BLaER1 treated with 17β-estradiol and CSF1 and Interleukin-3, amounts not matched to agents 10 nM and 100 nM (cell line): ENCODE measurements around the gene TFAP2E.

Source experiments
- H3K27ac ChIP-seq, 11 experiments: shearing (Covaris generic); formaldehyde crosslinking; 2 replicates each; pipeline ENCODE4 v1.8.1; 2022
- H3K27me3 ChIP-seq, 11 experiments: shearing (Covaris generic); formaldehyde crosslinking; 2 replicates each; pipeline ENCODE4 v1.8.1; 2022
- H3K36me3 ChIP-seq, 11 experiments: shearing (Covaris generic); formaldehyde crosslinking; 2 replicates each; pipeline ENCODE4 v1.8.1; 2022
- H3K4me1 ChIP-seq, 10 experiments: shearing (Covaris generic); formaldehyde crosslinking; 2 replicates each; pipeline ENCODE4 v1.8.1; 2022
- H3K4me2 ChIP-seq, 11 experiments: shearing (Covaris generic); formaldehyde crosslinking; 2 replicates each; pipeline ENCODE4 v1.8.1; 2022
- H3K4me3 ChIP-seq, 10 experiments: shearing (Covaris generic); formaldehyde crosslinking; 2 replicates each; pipeline ENCODE4 v1.8.1; 2022
- H3K9ac ChIP-seq, 11 experiments: shearing (Covaris generic); formaldehyde crosslinking; 2 replicates each; pipeline ENCODE4 v1.8.1; 2022
- H3K9me3 ChIP-seq, 11 experiments: shearing (Covaris generic); formaldehyde crosslinking; replicated peaks in 1 of 11; 2 replicates each; pipeline ENCODE4 v1.8.1; 2022
- H4K20me1 ChIP-seq, 11 experiments: shearing (Covaris generic); formaldehyde crosslinking; 2 replicates each; pipeline ENCODE4 v1.8.1; 2022
- Cebpa-rat ChIP-seq, 11 experiments: shearing (Covaris generic); IDR thresholded peaks; 2 replicates each; pipeline ENCODE4 v1.8.1; 2022

TFAP2E gene

DNA sequence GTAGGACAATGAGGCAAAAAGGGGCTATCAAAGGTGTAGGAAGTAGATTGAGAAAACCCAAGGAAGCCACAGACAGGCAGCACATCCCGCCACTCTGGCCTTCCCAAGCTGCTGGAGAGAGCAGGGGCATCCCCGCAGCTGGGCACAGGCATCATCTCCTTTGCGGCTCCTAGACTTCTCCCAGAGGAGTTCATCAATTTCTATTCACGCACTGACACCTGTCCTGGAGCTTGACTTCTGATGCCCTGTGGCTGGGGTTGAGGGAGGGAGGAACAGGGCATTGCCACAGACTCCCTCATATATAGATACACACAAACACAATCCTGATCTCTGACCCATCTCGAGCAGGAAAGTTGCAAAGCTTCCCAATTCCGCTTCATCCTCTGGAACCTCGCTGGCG is 1.9 kb upstream of the TFAP2E start:
- H3K9ac ChIP-seq = no peak overlapping the region
- peaks cover 0 to 72% (median 6%) of the 10 kb centered on the region in 11 experiments; a peak in 10 of 22 replicates for H4K20me1 ChIP-seq
- peaks cover 0 to 30% (median 13%) of the 10 kb centered on the region in 11 experiments; a peak in 13 of 22 replicates for H3K36me3 ChIP-seq
- peaks cover 38 to 59% (median 48%) of the 10 kb centered on the region in 11 experiments for H3K27me3 ChIP-seq
- TF ChIP-seq Cebpa-rat (IDR thresholded peaks at IDR 0.05) = no peak
- peak overlapping the region in 9 of 11 experiments; percentile 32 to 70 (median 54); a peak in 18 of 22 replicates for H3K4me2 ChIP-seq
- H3K4me3 ChIP-seq = no peak overlapping the region
- no peak overlapping the region for H3K27ac ChIP-seq
- peaks cover 0 to 11% (median 0%) of the 10 kb centered on the region in 11 experiments; a peak in 6 of 22 replicates for H3K9me3 ChIP-seq
- H3K4me1 ChIP-seq = peaks cover 36 to 56% (median 46%) of the 10 kb centered on the region in 10 experiments

- no peak for TF ChIP-seq Cebpa-rat (IDR thresholded peaks at IDR 0.05)
Observed at GRCh38 chr1:35572296-35572695, 818 bp upstream of the TFAP2E start.

DNA sequence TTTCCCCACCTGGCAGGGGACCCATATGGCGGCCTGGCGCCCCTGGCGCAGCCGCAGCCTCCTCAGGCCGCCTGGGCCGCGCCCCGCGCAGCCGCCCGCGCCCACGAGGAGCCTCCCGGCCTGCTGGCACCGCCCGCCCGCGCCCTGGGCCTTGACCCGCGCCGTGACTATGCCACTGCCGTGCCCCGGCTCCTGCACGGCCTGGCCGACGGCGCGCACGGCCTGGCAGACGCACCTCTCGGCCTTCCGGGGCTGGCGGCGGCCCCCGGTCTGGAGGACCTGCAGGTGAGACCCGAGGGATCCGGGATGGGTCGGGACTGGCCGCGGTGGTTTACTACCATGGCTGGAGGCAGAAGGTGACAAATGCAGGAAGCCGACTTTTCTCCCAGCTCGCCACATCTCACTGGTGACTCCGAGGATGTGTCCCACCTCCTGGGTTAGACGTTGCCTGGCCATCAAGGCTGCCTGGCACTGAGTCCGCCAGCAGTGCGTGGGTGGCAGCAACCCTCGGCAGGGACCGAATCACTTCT is 1.1 kb downstream of the TFAP2E start:
- Histone ChIP-seq H3K9ac (no peak overlapping the region), H3K4me3 (peak overlapping the region in 2 of 10 experiments; percentile 43 to 49; a peak in 2 of 20 replicates), H4K20me1 (peaks cover 0 to 58% (median 6%) of the 10 kb centered on the region in 11 experiments; a peak in 10 of 22 replicates), H3K4me1 (peaks cover 58 to 82% (median 74%) of the 10 kb centered on the region in 10 experiments), H3K9me3 (peaks cover 0 to 11% (median 0%) of the 10 kb centered on the region in 11 experiments; a peak in 6 of 22 replicates), H3K27me3 (peaks cover 38 to 70% (median 48%) of the 10 kb centered on the region in 11 experiments), H3K36me3 (peaks cover 0 to 15% (median 6%) of the 10 kb centered on the region in 11 experiments; a peak in 6 of 22 replicates), H3K4me2 (peak overlapping the region in 9 of 11 experiments; percentile 80 to 100 (median 97); a peak in 16 of 22 replicates), H3K27ac (0 out of 22 replicates have a peak overlapping the region, but pooled peaks of 1 of the 11 experiments have one; percentile 13)
- TF ChIP-seq Cebpa-rat (IDR thresholded peaks at IDR 0.05) = no peak

More at GRCh38 chr1:35572296-35572695, 818 bp upstream of the TFAP2E start:
- Histone ChIP-seq H3K4me3 (no peak overlapping the region), H3K9ac (peak overlapping the region in 1 of 11 experiments; percentile 10; a peak in 2 of 22 replicates), H3K9me3 (peaks cover 0 to 11% (median 0%) of the 10 kb centered on the region in 11 experiments; a peak in 6 of 22 replicates), H3K4me2 (peak overlapping the region in 6 of 11 experiments; percentile 64 to 98 (median 94); a peak in 6 of 22 replicates), H3K36me3 (peaks cover 0 to 20% (median 8%) of the 10 kb centered on the region in 11 experiments; a peak in 9 of 22 replicates), H3K4me1 (peaks cover 46 to 66% (median 56%) of the 10 kb centered on the region in 10 experiments), H3K27ac (no peak overlapping the region), H3K27me3 (peaks cover 38 to 70% (median 48%) of the 10 kb centered on the region in 11 experiments), H4K20me1 (peaks cover 0 to 72% (median 6%) of the 10 kb centered on the region in 11 experiments; a peak in 10 of 22 replicates)

DNA sequence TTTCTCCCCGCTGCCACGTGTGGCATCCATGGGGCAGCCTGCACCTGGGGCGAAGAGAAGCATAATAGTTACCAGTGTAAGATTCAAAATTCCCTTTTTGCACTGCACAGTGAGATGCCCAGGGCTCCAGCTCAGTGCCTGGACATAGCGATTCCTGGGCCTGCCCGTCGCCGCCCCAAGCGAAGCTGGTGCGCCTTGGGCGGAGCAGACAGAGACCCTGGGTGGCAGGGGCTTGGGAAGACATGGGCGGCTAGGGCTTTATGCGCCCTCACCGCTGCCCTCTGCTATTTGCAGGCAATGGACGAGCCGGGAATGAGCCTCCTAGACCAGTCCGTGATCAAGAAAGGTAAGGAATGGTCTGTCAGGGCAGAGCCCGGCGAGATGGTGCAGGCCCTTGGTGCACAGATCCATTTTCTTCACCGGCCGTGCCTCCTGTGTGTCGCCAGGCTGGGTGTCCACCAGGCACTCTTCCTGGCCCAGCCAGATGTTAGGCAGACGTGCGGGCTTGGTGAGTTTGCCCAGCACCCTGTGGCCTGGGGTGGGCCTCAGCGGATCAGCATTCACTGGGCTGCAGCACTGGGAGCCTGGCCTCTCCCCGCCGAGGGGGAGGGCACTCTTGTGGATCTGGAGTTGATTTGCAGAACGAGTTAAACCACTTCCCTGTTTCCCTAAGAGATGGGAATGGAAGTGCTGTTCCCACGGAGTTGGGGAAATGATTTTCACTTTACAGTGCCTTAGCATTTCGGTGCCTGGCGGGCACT is 1.7 kb downstream of the TFAP2E start:
- no peak for TF ChIP-seq Cebpa-rat (IDR thresholded peaks at IDR 0.05)
- Histone ChIP-seq H3K9ac (peak overlapping the region in 6 of 11 experiments; percentile 44 to 90 (median 85); a peak in 7 of 22 replicates), H3K27ac (peak overlapping the region in 7 of 11 experiments; percentile 90 to 98 (median 95); a peak in 8 of 22 replicates), H4K20me1 (peaks cover 0 to 52% (median 6%) of the 10 kb centered on the region in 11 experiments; a peak in 10 of 22 replicates), H3K4me3 (no peak overlapping the region), H3K9me3 (peaks cover 0 to 11% (median 0%) of the 10 kb centered on the region in 11 experiments; a peak in 6 of 22 replicates), H3K4me1 (peaks cover 65 to 88% (median 80%) of the 10 kb centered on the region in 10 experiments), H3K27me3 (peaks cover 38 to 70% (median 48%) of the 10 kb centered on the region in 11 experiments), H3K36me3 (peaks cover 0 to 15% (median 6%) of the 10 kb centered on the region in 11 experiments; a peak in 6 of 22 replicates), H3K4me2 (peak overlapping the region; percentile 89 to 100 (median 97))

GRCh38 chr1:35575416-35575958 is 2.4 kb downstream of the TFAP2E start:
- peak overlapping the region in 9 of 11 experiments; percentile 90 to 98 (median 94); a peak in 19 of 22 replicates for H3K27ac ChIP-seq
- H3K4me3 ChIP-seq = peak overlapping the region in 8 of 10 experiments; percentile 58 to 78 (median 66); a peak in 9 of 20 replicates
- no peak for TF ChIP-seq Cebpa-rat (IDR thresholded peaks at IDR 0.05)
- peaks cover 71 to 93% (median 86%) of the 10 kb centered on the region in 10 experiments for H3K4me1 ChIP-seq
- peak overlapping the region in 10 of 11 experiments; percentile 82 to 90 (median 86); a peak in 19 of 22 replicates for H3K9ac ChIP-seq
- H3K9me3 ChIP-seq = peaks cover 0 to 11% (median 0%) of the 10 kb centered on the region in 11 experiments; a peak in 6 of 22 replicates
- peak overlapping the region; percentile 89 to 100 (median 97) for H3K4me2 ChIP-seq
- peaks cover 0 to 46% (median 6%) of the 10 kb centered on the region in 11 experiments; a peak in 10 of 22 replicates for H4K20me1 ChIP-seq
- H3K27me3 ChIP-seq = peaks cover 38 to 67% (median 44%) of the 10 kb centered on the region in 11 experiments
- H3K36me3 ChIP-seq = peaks cover 0 to 15% (median 6%) of the 10 kb centered on the region in 11 experiments; a peak in 6 of 22 replicates

DNA sequence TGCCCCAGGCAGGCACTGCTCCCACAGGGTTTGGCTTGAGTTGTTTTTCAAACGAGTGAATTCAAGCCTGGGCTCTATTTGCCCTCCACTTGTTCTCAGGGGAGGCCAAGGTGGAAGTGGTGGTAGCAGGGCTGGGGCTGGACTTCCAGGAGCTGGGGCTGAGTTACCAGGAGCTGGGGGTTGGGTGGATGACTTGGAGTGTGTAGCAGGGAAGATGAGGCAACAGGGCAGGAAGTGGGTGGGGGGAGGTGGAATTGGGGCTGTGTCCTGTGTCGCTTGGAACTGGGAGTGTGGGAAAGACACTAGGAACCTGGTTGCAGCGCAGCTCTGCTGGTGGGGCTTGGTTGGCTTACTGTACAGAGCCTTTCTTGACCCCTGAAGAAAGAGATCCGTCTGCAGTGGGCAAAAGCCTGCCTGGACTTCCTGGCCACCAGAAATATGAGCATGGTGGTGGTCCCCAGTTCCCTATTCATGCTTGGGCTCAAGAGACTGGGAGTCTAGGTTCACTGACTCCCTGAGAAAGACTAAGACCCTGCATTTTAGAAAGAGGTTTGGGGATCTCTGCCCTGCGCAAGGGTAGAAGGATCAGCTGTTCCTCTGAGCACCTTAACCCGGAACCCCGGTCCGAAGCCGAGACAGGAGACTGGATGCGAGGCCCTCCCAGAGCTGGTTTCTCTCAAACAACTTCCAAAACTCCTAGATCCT is 3.1 kb downstream of the TFAP2E start:
- peak in 1 of 11 experiments; percentile 22; a peak in 1 of 22 replicates for TF ChIP-seq Cebpa-rat (IDR thresholded peaks at IDR 0.05)
- H3K9ac ChIP-seq = peak overlapping the region; percentile 82 to 90 (median 86)
- H3K4me3 ChIP-seq = peak overlapping the region; percentile 47 to 78 (median 63)
- H3K4me1 ChIP-seq = peaks cover 66 to 93% (median 84%) of the 10 kb centered on the region in 10 experiments
- peak overlapping the region; percentile 85 to 98 (median 94); a peak in 21 of 22 replicates for H3K27ac ChIP-seq
- H3K9me3 ChIP-seq = peaks cover 0 to 11% (median 0%) of the 10 kb centered on the region in 11 experiments; a peak in 6 of 22 replicates
- H3K36me3 ChIP-seq = peaks cover 0 to 15% (median 6%) of the 10 kb centered on the region in 11 experiments; a peak in 6 of 22 replicates
- H3K4me2 ChIP-seq = peak overlapping the region; percentile 89 to 100 (median 97)
- H4K20me1 ChIP-seq = peaks cover 0 to 40% (median 6%) of the 10 kb centered on the region in 11 experiments; a peak in 10 of 22 replicates
- H3K27me3 ChIP-seq = peaks cover 36 to 60% (median 38%) of the 10 kb centered on the region in 11 experiments

DNA sequence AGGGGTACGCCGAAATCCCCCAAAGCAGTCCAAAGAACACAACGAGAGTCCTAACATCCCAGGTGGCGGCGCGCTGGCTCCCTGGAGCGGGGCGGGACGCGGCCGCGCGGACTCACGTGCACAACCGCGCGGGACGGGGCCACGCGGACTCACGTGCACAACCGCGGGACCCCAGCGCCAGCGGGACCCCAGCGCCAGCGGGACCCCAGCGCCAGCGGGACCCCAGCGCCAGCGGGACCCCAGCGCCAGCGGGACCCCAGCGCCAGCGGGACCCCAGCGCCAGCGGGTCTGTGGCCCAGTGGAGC is 3.6 kb downstream of the TFAP2E start:
- peak overlapping the region; percentile 82 to 90 (median 86) for H3K9ac ChIP-seq

More for the DNA sequence above, 3.6 kb downstream of the TFAP2E start:
- Histone ChIP-seq H3K4me3 (peak overlapping the region; percentile 47 to 78 (median 63)), H3K27me3 (peaks cover 31 to 54% (median 33%) of the 10 kb centered on the region in 11 experiments), H3K4me2 (peak overlapping the region; percentile 89 to 100 (median 97)), H3K36me3 (peaks cover 0 to 15% (median 6%) of the 10 kb centered on the region in 11 experiments; a peak in 6 of 22 replicates), H3K9me3 (peaks cover 0 to 11% (median 0%) of the 10 kb centered on the region in 11 experiments; a peak in 6 of 22 replicates), H3K4me1 (peaks cover 61 to 92% (median 84%) of the 10 kb centered on the region in 10 experiments), H4K20me1 (peaks cover 0 to 35% (median 2%) of the 10 kb centered on the region in 11 experiments; a peak in 9 of 22 replicates), H3K27ac (peak overlapping the region; percentile 85 to 98 (median 94))
